Measurements from ENCODE around the gene PABPN1.
A peak's percentile ranks its signal among the peaks of the same experiment; 100 is the strongest.

PABPN1 gene

GRCh38 chr14:23348297-23348655 is 27.0 kb downstream of the PABPN1 start:
- Histone ChIP-seq H3K79me1 (ENCODE audit: low read length) (no peaks in the 10 kb centered on the region), H3K23ac (ENCODE audit: low read length) (no peak overlapping the region), H3K4me1 (ENCODE audit: control insufficient read depth, low read depth, low read length) (peaks cover 2% of the 10 kb centered on the region), H4K8ac (ENCODE audit: low read depth, low read length) (no peak overlapping the region), H4K5ac (ENCODE audit: low read length) (no peak overlapping the region), H2BK120ac (ENCODE audit: low read depth, low read length) (no peak overlapping the region), H2BK15ac (replicated peaks; ENCODE audit: low read depth) (no peak overlapping the region), H2BK5ac (ENCODE audit: low read length) (no peak overlapping the region), H3K79me2 (ENCODE audit: control insufficient read depth, insufficient read depth, low read length) (no peaks in the 10 kb centered on the region), H3K18ac (ENCODE audit: low read length) (no peak overlapping the region), H3K4ac (ENCODE audit: low read depth, low read length) (no peak overlapping the region), H3K4me2 (ENCODE audit: low read length) (no peak overlapping the region), H3K27me3 (ENCODE audit: insufficient read depth, low read length, poor library complexity) (no peaks in the 10 kb centered on the region), H3K9ac (ENCODE audit: low read length) (no peak overlapping the region), H2AK5ac (ENCODE audit: low read length) (no peak overlapping the region), H3K56ac (ENCODE audit: low read length) (no peak overlapping the region), H3K4me3 (ENCODE audit: low read length) (no peak overlapping the region), H3K27ac (ENCODE audit: low read depth, low read length) (no peak overlapping the region), H3K36me3 (ENCODE audit: control insufficient read depth, insufficient read depth, low read length) (no peaks in the 10 kb centered on the region)
- WGBS (ENCODE audit: extremely low coverage, insufficient coverage, low lambda C conversion rate), result no CpG with 5 or more reads among the region's 6 CpGs
- peak; percentile 29 for DNase-seq

GRCh38 chr14:23349156-23349845 is 28.0 kb downstream of the PABPN1 start:
- Histone ChIP-seq H3K4me2 (ENCODE audit: low read length) (no peak overlapping the region), H3K27me3 (ENCODE audit: insufficient read depth, low read length, poor library complexity) (no peaks in the 10 kb centered on the region), H3K4me1 (ENCODE audit: control insufficient read depth, low read depth, low read length) (peaks cover 2% of the 10 kb centered on the region), H4K5ac (ENCODE audit: low read length) (no peak overlapping the region), H3K9ac (ENCODE audit: low read length) (no peak overlapping the region), H3K79me2 (ENCODE audit: control insufficient read depth, insufficient read depth, low read length) (no peaks in the 10 kb centered on the region), H3K56ac (ENCODE audit: low read length) (no peak overlapping the region), H2AK5ac (ENCODE audit: low read length) (no peak overlapping the region), H3K4ac (ENCODE audit: low read depth, low read length) (no peak overlapping the region), H2BK15ac (replicated peaks; ENCODE audit: low read depth) (no peak overlapping the region), H3K4me3 (ENCODE audit: low read length) (no peak overlapping the region), H2BK5ac (ENCODE audit: low read length) (no peak overlapping the region), H3K36me3 (ENCODE audit: control insufficient read depth, insufficient read depth, low read length) (no peaks in the 10 kb centered on the region), H3K18ac (ENCODE audit: low read length) (no peak overlapping the region), H3K79me1 (ENCODE audit: low read length) (no peaks in the 10 kb centered on the region), H3K27ac (ENCODE audit: low read depth, low read length) (no peak overlapping the region), H3K23ac (ENCODE audit: low read length) (no peak overlapping the region), H2BK120ac (ENCODE audit: low read depth, low read length) (no peak overlapping the region), H4K8ac (ENCODE audit: low read depth, low read length) (no peak overlapping the region)
- DNase-seq, result no peak
- WGBS (ENCODE audit: extremely low coverage, insufficient coverage, low lambda C conversion rate), result no CpG with 5 or more reads among the region's 8 CpGs

GRCh38 chr14:23351681-23352505 is 30.6 kb downstream of the PABPN1 start:
- Histone ChIP-seq H2BK5ac (ENCODE audit: low read length) (peak overlapping the region; percentile 17), H2BK120ac (ENCODE audit: low read depth, low read length) (no peak overlapping the region), H3K4me3 (ENCODE audit: low read length) (peak overlapping the region; percentile 69), H4K5ac (ENCODE audit: low read length) (no peak overlapping the region), H4K8ac (ENCODE audit: low read depth, low read length) (no peak overlapping the region), H3K27ac (ENCODE audit: low read depth, low read length) (no peak overlapping the region), H3K36me3 (ENCODE audit: control insufficient read depth, insufficient read depth, low read length) (no peaks in the 10 kb centered on the region), H2BK15ac (replicated peaks; ENCODE audit: low read depth) (no peak overlapping the region), H3K4ac (ENCODE audit: low read depth, low read length) (no peak overlapping the region), H3K4me1 (ENCODE audit: control insufficient read depth, low read depth, low read length) (peaks cover 2% of the 10 kb centered on the region), H3K18ac (ENCODE audit: low read length) (no peak overlapping the region), H3K56ac (ENCODE audit: low read length) (peak overlapping the region; percentile 95), H3K79me2 (ENCODE audit: control insufficient read depth, insufficient read depth, low read length) (no peaks in the 10 kb centered on the region), H3K9ac (ENCODE audit: low read length) (peak overlapping the region; percentile 87), H3K4me2 (ENCODE audit: low read length) (peak overlapping the region; percentile 87), H3K27me3 (ENCODE audit: insufficient read depth, low read length, poor library complexity) (no peaks in the 10 kb centered on the region), H3K23ac (ENCODE audit: low read length) (peak overlapping the region; percentile 33), H3K79me1 (ENCODE audit: low read length) (no peaks in the 10 kb centered on the region), H2AK5ac (ENCODE audit: low read length) (no peak overlapping the region)
- no CpG with 5 or more reads among the region's 61 CpGs for WGBS (ENCODE audit: extremely low coverage, insufficient coverage, low lambda C conversion rate)
- DNase-seq, result peak; percentile 59

GRCh38 chr14:23352506-23353432 is 31.5 kb downstream of the PABPN1 start, which contains the start of gene SLC22A17:
TSS of gene SLC22A17 (minus strand) at chr14:23352887.
- Histone ChIP-seq H3K79me2 (ENCODE audit: control insufficient read depth, insufficient read depth, low read length) (no peaks in the 10 kb centered on the region), H3K56ac (ENCODE audit: low read length) (peak within 1 kb of the TSS; percentile 95), H2BK120ac (ENCODE audit: low read depth, low read length) (no peak within 1 kb of the TSS), H3K27me3 (ENCODE audit: insufficient read depth, low read length, poor library complexity) (no peaks in the 10 kb centered on the region), H3K9ac (ENCODE audit: low read length) (peak within 1 kb of the TSS; percentile 87), H3K4ac (ENCODE audit: low read depth, low read length) (no peak within 1 kb of the TSS), H4K5ac (ENCODE audit: low read length) (no peak within 1 kb of the TSS), H3K4me1 (ENCODE audit: control insufficient read depth, low read depth, low read length) (peaks cover 2% of the 10 kb centered on the region), H3K18ac (ENCODE audit: low read length) (peak within 1 kb of the TSS; percentile 54), H4K8ac (ENCODE audit: low read depth, low read length) (no peak within 1 kb of the TSS), H3K23ac (ENCODE audit: low read length) (peak within 1 kb of the TSS; percentile 33), H3K4me3 (ENCODE audit: low read length) (peak within 1 kb of the TSS; percentile 69), H2BK15ac (replicated peaks; ENCODE audit: low read depth) (no peak within 1 kb of the TSS), H3K79me1 (ENCODE audit: low read length) (no peaks in the 10 kb centered on the region), H3K27ac (ENCODE audit: low read depth, low read length) (peak within 1 kb of the TSS; percentile 25), H3K36me3 (ENCODE audit: control insufficient read depth, insufficient read depth, low read length) (no peaks in the 10 kb centered on the region), H2BK5ac (ENCODE audit: low read length) (peak within 1 kb of the TSS; percentile 17), H2AK5ac (ENCODE audit: low read length) (no peak within 1 kb of the TSS), H3K4me2 (ENCODE audit: low read length) (peak within 1 kb of the TSS; percentile 87)
- WGBS (ENCODE audit: extremely low coverage, insufficient coverage, low lambda C conversion rate), result no CpG with 5 or more reads among the region's 42 CpGs
- DNase-seq, result peak; percentile 96

- Histone ChIP-seq H3K79me2 (ENCODE audit: control insufficient read depth, insufficient read depth, low read length) (no peaks in the 10 kb centered on the region), H3K9ac (ENCODE audit: low read length) (no peak overlapping the region), H3K79me1 (ENCODE audit: low read length) (no peaks in the 10 kb centered on the region), H3K36me3 (ENCODE audit: control insufficient read depth, insufficient read depth, low read length) (no peaks in the 10 kb centered on the region), H3K27ac (ENCODE audit: low read depth, low read length) (no peak overlapping the region), H4K8ac (ENCODE audit: low read depth, low read length) (no peak overlapping the region), H2AK5ac (ENCODE audit: low read length) (no peak overlapping the region), H3K4me1 (ENCODE audit: control insufficient read depth, low read depth, low read length) (peaks cover 2% of the 10 kb centered on the region), H3K4me2 (ENCODE audit: low read length) (no peak overlapping the region), H3K23ac (ENCODE audit: low read length) (no peak overlapping the region), H3K4me3 (ENCODE audit: low read length) (no peak overlapping the region), H3K27me3 (ENCODE audit: insufficient read depth, low read length, poor library complexity) (no peaks in the 10 kb centered on the region), H3K18ac (ENCODE audit: low read length) (no peak overlapping the region), H2BK120ac (ENCODE audit: low read depth, low read length) (no peak overlapping the region), H3K56ac (ENCODE audit: low read length) (no peak overlapping the region), H3K4ac (ENCODE audit: low read depth, low read length) (no peak overlapping the region), H4K5ac (ENCODE audit: low read length) (no peak overlapping the region), H2BK15ac (replicated peaks; ENCODE audit: low read depth) (no peak overlapping the region), H2BK5ac (ENCODE audit: low read length) (no peak overlapping the region)
- DNase-seq, result no peak
- WGBS (ENCODE audit: extremely low coverage, insufficient coverage, low lambda C conversion rate), result no CpG with 5 or more reads among the region's 5 CpGs
Observed at GRCh38 chr14:23353433-23353780, 32.1 kb downstream of the PABPN1 start.
